Activated CD4-positive, alpha-beta T cell treated with anti-CD3 and anti-CD28 coated beads, Interleukin-2, amount 50 U/mL, for 24 hours (primary cell): ENCODE measurements around the gene RAPGEF5.
A peak's percentile ranks its signal among the peaks of the same experiment; 100 is the strongest.

Source experiments
- DNase-seq, 2 donors: peaks; one replicate each; pipeline ENCODE4 v3.0.0-alpha.2; 2020; ENCODE audit warnings: low read depth in 1 of 2, low spot score in 1 of 2

Gene RAPGEF5

DNA sequence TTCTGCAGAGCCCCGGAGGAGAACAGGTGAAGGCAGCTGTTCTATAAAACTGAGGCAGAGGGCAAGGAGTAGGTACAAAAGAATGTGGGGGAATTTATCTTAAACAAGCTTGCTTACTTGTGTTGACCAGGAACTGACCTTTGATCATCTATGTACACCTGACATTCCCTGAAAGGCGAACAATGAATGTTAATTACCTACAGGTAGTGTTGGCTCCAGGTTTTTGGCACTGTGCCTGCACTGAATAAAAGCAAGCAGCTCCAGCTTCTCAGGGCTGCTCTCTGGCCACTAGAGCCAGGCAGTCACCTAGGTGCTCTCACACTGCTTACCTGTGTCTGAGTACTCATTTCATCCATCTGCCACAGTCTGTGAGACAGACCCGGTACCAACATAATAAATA is 87.0 kb downstream of the RAPGEF5 start:
- no peak for DNase-seq

- DNase-seq: no peak
Measured at GRCh38 chr7:22268884-22269421, 88.0 kb downstream of the RAPGEF5 start.

- no peak for DNase-seq
Measured at GRCh38 chr7:22267930-22268615, 88.9 kb downstream of the RAPGEF5 start.

- DNase-seq: no peak
Measured at GRCh38 chr7:22262538-22262937, 94.4 kb downstream of the RAPGEF5 start.

DNA sequence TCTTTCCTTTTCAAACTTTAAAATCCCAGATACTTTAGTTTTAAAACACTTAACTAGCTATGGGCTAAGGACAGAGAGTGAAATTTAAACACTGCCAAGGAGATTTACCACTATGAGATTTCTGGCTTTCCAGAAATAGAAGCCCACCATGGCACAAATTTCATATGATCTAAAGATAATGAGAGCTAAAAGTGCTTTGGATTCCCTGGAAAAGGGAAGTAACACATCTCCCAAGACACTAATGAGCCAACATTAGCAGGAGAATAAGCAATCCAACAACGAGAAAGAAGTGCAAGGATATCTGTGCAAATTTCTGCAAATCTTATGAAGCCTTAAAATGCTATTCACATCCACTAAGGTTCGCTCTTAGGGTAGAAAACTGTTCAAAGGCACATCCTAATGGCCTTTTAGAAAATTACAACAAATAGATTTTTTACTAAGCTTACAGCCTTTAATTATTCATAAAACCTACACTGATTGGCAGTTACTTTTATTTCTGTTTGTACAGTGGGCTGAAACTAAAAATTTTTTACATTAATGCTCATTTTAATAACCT is 100.3 kb downstream of the RAPGEF5 start:
- no peak for DNase-seq

GRCh38 chr7:22255834-22256233 is 101.1 kb downstream of the RAPGEF5 start:
- peak in 1 of 2 donors; percentile 4 for DNase-seq

DNA sequence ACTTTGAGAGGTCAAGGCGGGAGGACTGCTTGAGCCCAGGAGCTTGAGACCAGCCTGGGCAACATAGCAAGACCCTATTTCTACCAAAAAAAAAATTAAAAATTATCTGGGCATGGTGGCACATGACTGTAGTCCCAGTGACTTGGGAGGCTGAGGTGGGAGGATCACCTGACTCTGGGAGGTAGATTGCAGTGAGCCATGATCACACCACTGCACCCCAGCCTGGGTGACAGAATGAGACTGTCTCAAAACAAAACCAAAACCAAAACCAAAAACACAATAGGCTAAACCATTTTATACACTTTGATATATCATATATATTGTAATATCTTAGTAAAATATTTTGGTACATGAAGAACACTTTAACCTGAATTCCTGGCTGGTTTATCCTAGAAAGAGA is 101.6 kb downstream of the RAPGEF5 start:
- peak in 1 of 2 donors; percentile 2 for DNase-seq

- DNase-seq: no peak
Measured at GRCh38 chr7:22252936-22253536, 103.9 kb downstream of the RAPGEF5 start.

DNA sequence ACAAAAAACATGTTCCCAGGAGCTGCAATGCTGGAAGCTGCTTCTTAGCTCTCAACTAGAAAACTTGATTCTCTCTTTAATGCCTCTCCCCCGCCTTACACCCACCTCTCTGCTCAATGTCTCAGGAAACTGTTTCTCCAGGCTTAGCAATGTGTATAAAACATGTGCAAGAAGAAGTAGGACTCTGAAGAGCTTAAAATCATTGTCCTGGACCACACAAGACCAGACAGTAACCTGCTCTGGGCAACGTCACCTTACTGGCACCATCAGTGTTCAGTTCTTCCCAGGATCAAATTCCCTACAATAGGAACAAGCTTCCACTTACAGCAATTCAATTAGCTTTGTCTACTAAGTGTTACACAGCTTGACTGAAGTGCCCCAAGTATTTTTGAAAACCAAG is 104.9 kb downstream of the RAPGEF5 start:
- no peak for DNase-seq

DNA sequence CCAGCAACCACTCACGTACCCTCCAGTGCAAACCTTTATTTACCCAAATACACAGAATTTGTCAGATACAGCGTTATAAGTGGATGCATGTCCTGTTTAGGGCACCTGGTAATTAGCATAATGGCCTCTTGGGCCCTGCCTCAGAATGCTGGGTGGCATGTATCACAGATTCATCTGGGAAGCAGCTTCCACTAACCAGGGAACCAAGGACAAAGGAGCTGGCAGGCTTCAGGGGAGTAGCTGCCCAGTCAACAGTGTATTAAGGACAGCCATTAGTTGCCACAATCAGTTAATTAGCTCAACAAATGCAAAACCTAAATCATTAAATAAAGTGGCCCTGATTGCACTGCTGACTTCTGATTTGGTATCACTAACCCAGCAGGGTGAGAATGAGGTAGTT is 105.7 kb downstream of the RAPGEF5 start:
- DNase-seq: no peak

GRCh38 chr7:22250390-22250789 is 106.6 kb downstream of the RAPGEF5 start:
- no peak for DNase-seq

DNA sequence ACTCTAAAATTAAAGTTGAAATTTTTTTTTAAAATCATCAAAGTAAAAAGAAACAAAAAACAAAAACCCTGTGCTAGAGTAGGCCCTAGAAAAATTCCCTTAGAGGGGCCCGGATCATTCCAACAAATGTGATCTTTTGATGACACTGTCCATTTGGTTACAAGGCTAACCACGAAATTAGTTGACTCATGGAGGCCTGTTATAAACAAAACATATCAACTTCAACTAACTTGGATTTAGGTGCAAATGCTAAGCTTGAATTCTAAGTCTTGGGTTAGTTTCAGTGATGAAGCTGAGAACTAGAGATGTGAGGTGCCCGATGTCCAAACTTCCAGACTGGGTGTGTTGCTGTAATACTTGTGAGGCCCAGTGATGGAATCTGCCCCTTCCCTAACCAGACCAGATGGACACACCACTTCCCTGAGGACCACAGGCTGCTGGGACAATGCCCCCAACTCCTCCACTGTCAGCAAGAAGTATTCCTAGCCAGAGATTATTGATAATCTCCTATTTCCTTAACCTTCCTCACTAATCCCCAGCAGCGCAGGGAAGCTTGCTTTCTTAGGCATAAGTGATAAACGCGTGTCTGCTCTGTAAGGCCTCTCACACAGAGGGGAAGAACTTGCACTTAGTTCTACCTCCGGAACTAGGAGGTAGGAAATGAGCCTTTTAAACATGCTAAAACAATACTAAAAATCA is 108.7 kb downstream of the RAPGEF5 start:
- no peak for DNase-seq

- no peak for DNase-seq
Measured at GRCh38 chr7:22241805-22242390, 115.1 kb downstream of the RAPGEF5 start.

GRCh38 chr7:22240904-22241571 is 115.9 kb downstream of the RAPGEF5 start:
- DNase-seq: no peak

GRCh38 chr7:22238354-22239311 is 118.3 kb downstream of the RAPGEF5 start:
- no peak for DNase-seq

DNA sequence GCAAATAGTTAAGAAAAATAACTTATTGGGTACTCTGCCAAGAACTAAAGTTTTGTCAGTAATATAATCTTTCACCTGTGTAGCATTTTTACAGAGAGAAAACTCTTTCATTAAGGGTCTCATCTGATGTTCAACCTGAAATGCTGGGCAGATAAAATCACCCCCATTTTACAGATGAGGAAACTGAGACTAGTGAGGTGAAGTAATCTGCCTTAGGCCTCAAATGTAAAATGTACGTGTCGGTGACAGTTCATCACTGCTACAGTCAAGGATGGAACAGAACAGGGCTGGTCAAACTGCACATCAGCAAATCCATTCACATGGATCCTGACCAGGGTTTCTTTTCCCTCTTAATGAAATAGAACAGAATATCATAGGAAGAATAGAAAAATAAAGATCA is 121.8 kb downstream of the RAPGEF5 start:
- DNase-seq: no peak

- DNase-seq: no peak
Measured at GRCh38 chr7:22234227-22234626, 122.7 kb downstream of the RAPGEF5 start.

DNA sequence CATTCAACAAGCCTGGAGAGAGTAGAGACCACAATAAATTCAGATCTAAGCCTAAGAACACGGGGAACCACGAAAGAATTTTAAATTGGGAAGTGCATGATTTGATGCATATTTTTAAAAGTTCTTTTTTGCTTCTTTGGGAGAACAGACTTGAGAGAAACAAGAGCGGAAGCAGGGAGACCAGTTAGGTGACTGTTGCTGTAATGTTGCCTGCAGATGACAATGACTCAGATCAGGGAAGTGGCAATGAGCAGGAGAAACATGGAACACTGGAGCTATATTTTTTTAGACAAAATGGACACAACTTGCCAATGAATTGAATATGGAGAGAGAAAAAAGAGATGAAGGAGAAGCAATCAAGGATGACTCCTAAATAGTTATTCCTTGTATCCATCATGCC is 125.1 kb downstream of the RAPGEF5 start:
- DNase-seq: no peak

- no peak for DNase-seq
Measured at GRCh38 chr7:22231141-22231540, 125.8 kb downstream of the RAPGEF5 start.

DNA sequence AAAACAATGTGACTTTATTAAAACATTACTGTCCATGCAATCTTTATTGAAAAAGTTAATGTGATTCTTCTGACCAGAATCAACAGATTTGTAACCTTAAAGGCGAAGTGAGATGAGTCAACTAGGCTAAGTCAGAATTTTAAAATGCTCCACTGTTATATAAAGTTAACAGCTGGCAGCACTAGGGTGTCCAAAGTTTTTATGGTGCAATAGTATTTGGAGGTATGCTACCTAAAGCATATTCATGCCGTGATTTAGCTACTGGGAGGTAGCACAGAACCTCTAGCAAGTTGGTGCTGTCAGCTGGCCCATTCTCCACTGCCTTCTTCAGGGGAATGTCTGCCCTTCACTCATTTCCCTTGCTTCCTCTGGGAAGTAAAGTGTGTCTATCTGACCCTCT is 126.7 kb downstream of the RAPGEF5 start:
- DNase-seq: no peak
